Measurements from ENCODE around the gene PRSS33. TPM values are rescaled to one million over a fixed set of nuclear protein-coding genes. Genes with fewer than 3 reads are reported as not detected.

Gene PRSS33
- total RNA-seq, 1 experiment from 2014 or later = not detected

DNA sequence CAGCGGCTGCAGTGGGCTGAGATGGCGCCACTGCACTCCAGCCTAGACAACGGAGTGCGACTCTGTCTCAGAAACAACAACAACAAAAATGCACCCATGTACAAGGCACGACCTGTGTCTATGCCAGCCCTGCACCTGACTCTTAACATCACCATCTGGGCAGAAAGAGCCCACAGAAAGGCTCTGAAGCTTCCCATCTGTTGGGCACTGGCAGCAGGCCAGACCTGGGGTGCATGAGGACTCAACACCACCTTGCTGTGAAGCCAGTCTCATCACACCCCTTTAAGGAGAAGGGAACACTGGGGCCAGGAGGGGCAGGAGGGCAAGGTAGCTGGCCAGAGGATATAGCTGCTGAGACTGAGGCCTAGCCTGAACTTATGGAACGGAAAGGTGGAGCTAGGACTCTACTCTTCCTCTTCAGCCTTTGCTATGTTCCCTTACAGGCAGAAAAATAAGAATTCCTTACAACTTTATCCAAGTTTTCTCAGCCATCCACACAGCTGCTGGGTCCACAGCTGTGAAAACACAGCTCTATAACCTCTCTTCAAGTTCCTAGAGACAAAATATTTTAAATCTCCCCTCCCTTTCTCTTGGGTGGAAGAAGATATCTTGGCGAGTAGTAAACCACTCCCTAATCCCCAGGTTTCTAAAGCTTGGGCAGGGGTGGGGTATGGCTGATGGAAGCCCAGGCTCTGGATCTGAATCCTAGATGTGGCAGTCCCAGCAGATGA, 13.0 kb downstream of the PRSS33 start:
- Histone ChIP-seq H3K27me3 (ENCODE audit: low read length) (no peaks in the 10 kb centered on the region), H2AFZ (ENCODE audit: low read length) (no peak overlapping the region), H3K79me2 (ENCODE audit: low read length) (peaks cover 26% of the 10 kb centered on the region), H3K36me3 (ENCODE audit: insufficient read depth, low read length) (peaks cover 15% of the 10 kb centered on the region; the same call in 1 of the 2 replicates), H3K4me2 (ENCODE audit: low read depth, low read length, poor library complexity, severe bottlenecking) (no peak overlapping the region), H4K20me1 (ENCODE audit: insufficient read depth, low read depth, low read length) (peaks cover 20% of the 10 kb centered on the region), H3K4me3 (ENCODE audit: low read length) (no peak overlapping the region), H3K4me1 (ENCODE audit: low read length) (peaks cover 24% of the 10 kb centered on the region), H3K9ac (ENCODE audit: low read length) (peak overlapping the region; percentile 95), H3K9me3 (ENCODE audit: low read length) (no peaks in the 10 kb centered on the region), H3K27ac (ENCODE audit: low read length) (no peak overlapping the region), H3K9me2 (replicated peaks; ENCODE audit: insufficient read depth, low read length) (no peaks in the 10 kb centered on the region)
- no peak for DNase-seq

DNA sequence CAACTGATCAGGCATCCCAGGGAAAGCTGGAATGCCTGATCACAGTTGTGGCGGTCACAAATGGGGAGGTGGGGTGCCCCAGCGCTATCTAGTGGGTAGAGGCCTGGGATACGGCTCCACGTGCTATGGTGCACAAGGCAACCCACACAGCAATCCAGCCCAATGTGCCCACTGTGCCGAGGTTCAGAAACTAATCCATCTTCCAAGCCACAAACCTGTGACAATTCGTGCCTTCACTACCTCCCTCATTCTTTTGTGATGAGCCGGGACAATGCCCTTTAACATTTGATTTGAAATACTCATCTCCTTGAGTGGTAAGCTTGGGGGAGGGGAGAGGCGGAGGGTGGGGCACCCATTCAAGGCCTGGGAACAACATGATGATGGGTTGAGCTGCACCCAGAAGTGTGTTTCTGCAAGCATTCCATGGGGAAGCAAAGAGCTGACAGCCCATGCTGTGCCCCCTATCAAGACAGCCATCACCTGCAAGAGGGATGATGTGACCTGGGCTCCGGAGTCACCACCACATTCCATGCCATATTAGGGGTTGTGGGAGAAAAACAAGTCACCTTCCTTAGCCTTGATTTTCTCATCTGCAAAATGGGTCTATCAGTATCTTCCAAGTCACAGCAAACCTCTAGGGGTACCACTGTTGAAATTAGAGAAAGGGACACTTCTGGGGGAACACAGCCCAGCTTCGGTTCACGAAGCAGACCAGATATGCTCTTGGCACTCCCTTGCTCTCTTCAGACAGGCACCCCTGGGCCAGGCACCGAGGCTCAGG, 14.0 kb downstream of the PRSS33 start:
- Histone ChIP-seq H3K9me2 (replicated peaks; ENCODE audit: insufficient read depth, low read length) (no peaks in the 10 kb centered on the region), H3K4me3 (ENCODE audit: low read length) (no peak overlapping the region), H3K9me3 (ENCODE audit: low read length) (no peaks in the 10 kb centered on the region), H3K79me2 (ENCODE audit: low read length) (peaks cover 26% of the 10 kb centered on the region), H3K4me2 (ENCODE audit: low read depth, low read length, poor library complexity, severe bottlenecking) (no peak overlapping the region), H3K27me3 (ENCODE audit: low read length) (no peaks in the 10 kb centered on the region), H3K27ac (ENCODE audit: low read length) (no peak overlapping the region), H2AFZ (ENCODE audit: low read length) (no peak overlapping the region), H3K4me1 (ENCODE audit: low read length) (peaks cover 23% of the 10 kb centered on the region), H3K9ac (ENCODE audit: low read length) (no peak overlapping the region), H3K36me3 (ENCODE audit: insufficient read depth, low read length) (peaks cover 24% of the 10 kb centered on the region; the same call in 1 of the 2 replicates), H4K20me1 (ENCODE audit: insufficient read depth, low read depth, low read length) (peaks cover 24% of the 10 kb centered on the region)
- DNase-seq = no peak

DNA sequence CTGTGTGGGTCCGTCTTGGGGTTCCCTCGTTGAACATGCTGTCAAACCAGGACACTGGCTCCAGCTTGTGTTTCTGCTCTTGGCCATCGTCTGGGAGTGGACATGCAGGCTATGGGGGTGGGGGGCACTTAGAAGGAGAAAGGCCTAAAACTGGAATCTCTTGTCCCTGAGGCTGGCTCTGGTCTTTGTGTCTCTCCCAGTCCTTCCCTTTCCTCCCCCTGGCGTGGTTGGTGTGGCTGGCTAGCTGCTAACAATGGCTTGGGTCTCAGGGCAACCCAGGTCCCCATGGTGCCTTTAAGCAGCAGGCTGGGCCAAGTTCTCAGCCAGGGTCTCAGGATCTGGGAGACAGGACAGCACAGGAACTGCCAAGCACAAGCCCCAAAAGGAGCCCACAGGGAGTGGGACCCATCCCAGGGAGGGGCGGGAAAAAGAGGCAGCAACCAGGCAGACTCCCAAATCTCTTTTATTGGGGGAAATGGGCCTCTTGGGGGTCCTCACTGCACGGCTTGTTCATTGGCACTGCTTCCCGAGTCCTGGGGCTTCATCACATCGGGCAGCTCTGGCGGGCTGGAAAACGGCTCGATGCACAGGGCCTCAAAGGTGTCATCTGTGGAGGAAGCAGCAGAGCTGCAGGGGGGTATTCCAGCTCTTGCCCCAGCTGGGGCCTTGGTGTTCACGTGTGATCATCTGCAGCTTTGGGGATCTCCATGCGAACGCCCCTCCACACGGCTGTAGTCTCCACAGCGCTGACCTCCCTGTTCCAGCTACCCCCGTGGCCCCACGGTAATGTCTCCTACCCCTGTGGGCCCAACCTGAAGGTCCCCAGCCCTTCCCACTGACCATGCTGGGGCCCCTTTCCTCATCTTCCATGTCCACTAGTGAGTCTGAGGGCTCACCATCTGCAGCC, 15.6 kb downstream of the PRSS33 start:
- no peaks in the 10 kb centered on the region for H3K27me3 ChIP-seq (ENCODE audit: low read length)
- peaks cover 29% of the 10 kb centered on the region for H4K20me1 ChIP-seq (ENCODE audit: insufficient read depth, low read depth, low read length)
- no peak overlapping the region for H3K27ac ChIP-seq (ENCODE audit: low read length)
- no peak overlapping the region for H2AFZ ChIP-seq (ENCODE audit: low read length)
- no peak overlapping the region for H3K4me2 ChIP-seq (ENCODE audit: low read depth, low read length, poor library complexity, severe bottlenecking)
- H3K9ac ChIP-seq (ENCODE audit: low read length) = no peak overlapping the region
- peaks cover 36% of the 10 kb centered on the region; the same call in 1 of the 2 replicates for H3K36me3 ChIP-seq (ENCODE audit: insufficient read depth, low read length)
- DNase-seq = no peak
- no peak overlapping the region for H3K4me3 ChIP-seq (ENCODE audit: low read length)
- H3K9me2 ChIP-seq (replicated peaks; ENCODE audit: insufficient read depth, low read length) = no peaks in the 10 kb centered on the region
- H3K4me1 ChIP-seq (ENCODE audit: low read length) = peaks cover 19% of the 10 kb centered on the region
- no peaks in the 10 kb centered on the region for H3K9me3 ChIP-seq (ENCODE audit: low read length)
- peaks cover 19% of the 10 kb centered on the region for H3K79me2 ChIP-seq (ENCODE audit: low read length)

DNA sequence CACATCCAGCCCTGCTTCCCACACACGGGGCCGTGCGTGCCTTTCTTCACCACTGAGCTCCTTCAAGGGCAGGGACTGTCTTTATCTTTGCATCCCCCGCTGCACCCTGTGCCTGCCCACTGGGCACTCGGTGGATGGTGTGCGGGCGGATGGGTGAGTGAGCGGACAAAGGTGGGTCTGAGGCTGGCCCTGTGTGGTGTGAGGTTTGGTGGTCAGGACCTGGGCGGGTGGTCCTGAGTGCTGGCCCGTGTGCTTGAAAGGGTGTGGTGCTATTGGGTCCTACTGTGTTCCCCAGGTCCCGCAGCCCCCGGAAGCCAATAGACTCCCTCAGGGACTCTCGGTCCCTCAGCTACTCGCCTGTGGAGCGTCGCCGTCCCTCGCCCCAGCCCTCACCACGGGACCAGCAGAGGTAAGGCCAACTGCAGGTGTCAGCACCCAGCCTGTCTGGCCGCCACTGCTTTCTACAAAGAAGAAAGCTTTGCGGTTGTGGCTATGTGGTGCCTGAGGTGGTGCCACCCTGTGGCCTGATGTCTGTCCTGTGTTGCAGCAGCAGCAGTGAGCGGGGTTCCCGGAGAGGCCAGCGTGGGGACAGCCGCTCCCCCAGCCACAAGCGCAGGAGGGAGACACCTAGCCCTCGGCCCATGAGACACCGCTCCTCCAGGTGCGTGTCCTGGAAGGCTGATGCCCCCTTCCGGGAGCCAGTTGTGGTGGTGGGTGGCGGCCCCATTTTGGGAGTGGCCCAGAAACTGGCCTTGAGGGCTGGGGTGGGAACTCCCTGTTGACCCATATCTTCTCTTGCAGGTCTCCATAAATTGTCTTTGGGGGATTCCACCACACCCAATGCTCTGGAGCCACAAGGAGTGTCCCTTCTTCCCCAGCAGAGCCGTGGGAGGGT, 17.1 kb downstream of the PRSS33 start:
- Histone ChIP-seq H3K4me1 (ENCODE audit: low read length) (peaks cover 10% of the 10 kb centered on the region), H3K4me3 (ENCODE audit: low read length) (no peak overlapping the region), H2AFZ (ENCODE audit: low read length) (no peak overlapping the region), H3K9me2 (replicated peaks; ENCODE audit: insufficient read depth, low read length) (no peaks in the 10 kb centered on the region), H3K27ac (ENCODE audit: low read length) (no peak overlapping the region), H3K9ac (ENCODE audit: low read length) (no peak overlapping the region), H3K79me2 (ENCODE audit: low read length) (peaks cover 8% of the 10 kb centered on the region), H3K4me2 (ENCODE audit: low read depth, low read length, poor library complexity, severe bottlenecking) (no peak overlapping the region), H3K36me3 (ENCODE audit: insufficient read depth, low read length) (peaks cover 42% of the 10 kb centered on the region; the same call in 1 of the 2 replicates), H3K9me3 (ENCODE audit: low read length) (no peaks in the 10 kb centered on the region), H3K27me3 (ENCODE audit: low read length) (no peaks in the 10 kb centered on the region), H4K20me1 (ENCODE audit: insufficient read depth, low read depth, low read length) (peaks cover 37% of the 10 kb centered on the region)
- peak; percentile 80 for DNase-seq

DNA sequence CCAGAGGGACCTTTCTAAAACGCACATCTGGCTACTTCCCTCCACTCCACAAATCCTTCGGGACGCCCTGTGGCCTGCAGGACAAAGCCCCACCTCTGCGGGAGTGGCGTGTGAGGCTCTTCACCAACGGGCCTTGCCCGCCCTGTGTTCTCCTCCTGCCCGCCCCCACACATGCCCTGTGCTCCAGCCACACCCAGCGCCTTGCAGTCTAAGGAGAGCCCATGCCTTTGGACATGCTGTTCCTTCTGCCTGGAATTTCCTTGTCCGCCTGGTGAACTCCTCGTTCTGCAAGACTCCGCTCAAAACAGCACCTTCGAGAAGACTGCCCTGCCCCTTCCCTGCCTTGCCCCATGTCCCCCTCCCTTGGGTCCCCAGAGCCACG, 17.7 kb downstream of the PRSS33 start:
- H3K79me2 ChIP-seq (ENCODE audit: low read length) = peaks cover 6% of the 10 kb centered on the region; the same call in 1 of the 2 replicates
- H4K20me1 ChIP-seq (ENCODE audit: insufficient read depth, low read depth, low read length) = peaks cover 44% of the 10 kb centered on the region
- no peak for DNase-seq
- H3K4me2 ChIP-seq (ENCODE audit: low read depth, low read length, poor library complexity, severe bottlenecking) = no peak overlapping the region
- H3K9me3 ChIP-seq (ENCODE audit: low read length) = no peaks in the 10 kb centered on the region
- H3K4me3 ChIP-seq (ENCODE audit: low read length) = no peak overlapping the region
- H3K4me1 ChIP-seq (ENCODE audit: low read length) = peaks cover 4% of the 10 kb centered on the region; the same call in 1 of the 2 replicates
- H3K36me3 ChIP-seq (ENCODE audit: insufficient read depth, low read length) = peaks cover 48% of the 10 kb centered on the region; the same call in 1 of the 2 replicates
- H3K27ac ChIP-seq (ENCODE audit: low read length) = no peak overlapping the region
- H3K27me3 ChIP-seq (ENCODE audit: low read length) = no peaks in the 10 kb centered on the region
- H2AFZ ChIP-seq (ENCODE audit: low read length) = no peak overlapping the region
- H3K9ac ChIP-seq (ENCODE audit: low read length) = no peak overlapping the region
- no peaks in the 10 kb centered on the region for H3K9me2 ChIP-seq (replicated peaks; ENCODE audit: insufficient read depth, low read length)

DNA sequence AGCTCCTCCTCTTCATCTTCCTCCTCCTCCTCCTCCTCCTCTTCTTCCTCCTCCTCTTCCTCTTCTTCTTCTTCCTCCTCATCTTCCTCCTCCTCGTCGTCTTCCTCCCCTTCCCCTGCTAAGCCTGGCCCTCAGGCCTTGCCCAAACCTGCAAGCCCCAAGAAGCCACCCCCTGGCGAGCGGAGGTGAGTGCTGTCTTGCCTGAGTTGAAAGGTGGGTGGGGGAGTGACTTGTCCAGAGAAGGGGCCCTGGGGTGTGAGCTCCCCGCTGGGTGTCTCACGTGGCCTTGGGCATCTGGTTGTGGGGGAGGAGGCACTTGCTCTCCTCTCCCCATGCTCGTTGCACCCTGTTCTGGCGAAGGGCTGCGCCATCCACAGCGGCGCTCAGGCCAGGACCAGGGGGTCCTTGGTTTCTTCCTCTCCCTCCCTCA, 18.2 kb downstream of the PRSS33 start:
- peaks cover 3% of the 10 kb centered on the region; the same call in 1 of the 2 replicates for H3K4me1 ChIP-seq (ENCODE audit: low read length)
- no peaks in the 10 kb centered on the region for H3K9me2 ChIP-seq (replicated peaks; ENCODE audit: insufficient read depth, low read length)
- H3K27ac ChIP-seq (ENCODE audit: low read length) = no peak overlapping the region
- H2AFZ ChIP-seq (ENCODE audit: low read length) = no peak overlapping the region
- H4K20me1 ChIP-seq (ENCODE audit: insufficient read depth, low read depth, low read length) = peaks cover 49% of the 10 kb centered on the region
- no peak for DNase-seq
- no peak overlapping the region for H3K4me3 ChIP-seq (ENCODE audit: low read length)
- H3K9ac ChIP-seq (ENCODE audit: low read length) = no peak overlapping the region
- no peaks in the 10 kb centered on the region for H3K27me3 ChIP-seq (ENCODE audit: low read length)
- H3K79me2 ChIP-seq (ENCODE audit: low read length) = peaks cover 12% of the 10 kb centered on the region
- H3K36me3 ChIP-seq (ENCODE audit: insufficient read depth, low read length) = peaks cover 54% of the 10 kb centered on the region
- H3K9me3 ChIP-seq (ENCODE audit: low read length) = no peaks in the 10 kb centered on the region
- no peak overlapping the region for H3K4me2 ChIP-seq (ENCODE audit: low read depth, low read length, poor library complexity, severe bottlenecking)

DNA sequence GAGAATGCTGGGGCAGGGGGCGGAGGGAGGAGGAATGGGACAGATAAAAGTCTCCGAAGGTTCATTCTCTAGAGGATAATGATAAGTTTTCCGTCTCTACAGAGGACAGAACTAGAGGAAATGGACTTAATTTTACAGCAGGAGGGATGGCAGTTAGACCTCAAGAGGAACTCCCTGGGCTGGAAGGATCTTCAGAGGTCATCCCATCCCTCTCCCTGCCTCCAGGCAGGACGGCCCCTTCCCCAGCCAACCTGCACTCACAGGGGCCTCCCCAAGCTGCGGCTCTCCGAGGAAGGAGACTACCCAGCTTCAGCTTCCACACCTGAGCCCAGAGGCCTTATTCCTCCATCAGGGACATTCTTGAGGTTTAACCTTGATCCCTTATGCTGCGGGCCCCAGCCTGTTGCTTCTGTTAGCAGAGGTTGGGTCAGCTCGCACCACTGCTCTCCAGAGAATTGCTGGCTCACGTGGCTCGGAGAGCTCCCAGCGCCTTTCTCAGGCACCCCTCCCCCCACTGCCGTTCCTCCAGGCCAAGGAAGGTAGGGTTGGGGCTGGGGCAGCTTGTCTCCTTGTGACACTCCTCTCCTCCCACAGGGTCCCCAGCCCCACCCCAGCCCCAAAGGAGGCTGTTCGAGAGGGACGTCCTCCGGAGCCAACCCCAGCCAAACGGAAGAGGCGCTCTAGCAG, 18.8 kb downstream of the PRSS33 start:
- DNase-seq = no peak
- Histone ChIP-seq H3K27ac (ENCODE audit: low read length) (no peak overlapping the region), H3K4me1 (ENCODE audit: low read length) (peaks cover 3% of the 10 kb centered on the region; the same call in 1 of the 2 replicates), H3K4me2 (ENCODE audit: low read depth, low read length, poor library complexity, severe bottlenecking) (no peak overlapping the region), H3K27me3 (ENCODE audit: low read length) (no peaks in the 10 kb centered on the region), H3K9me2 (replicated peaks; ENCODE audit: insufficient read depth, low read length) (no peaks in the 10 kb centered on the region), H3K9me3 (ENCODE audit: low read length) (no peaks in the 10 kb centered on the region), H2AFZ (ENCODE audit: low read length) (no peak overlapping the region), H3K9ac (ENCODE audit: low read length) (no peak overlapping the region), H3K36me3 (ENCODE audit: insufficient read depth, low read length) (peaks cover 59% of the 10 kb centered on the region), H4K20me1 (ENCODE audit: insufficient read depth, low read depth, low read length) (peaks cover 55% of the 10 kb centered on the region), H3K4me3 (ENCODE audit: low read length) (no peak overlapping the region), H3K79me2 (ENCODE audit: low read length) (peaks cover 18% of the 10 kb centered on the region)
